MCF 10A (cell line): ENCODE data around the gene ABCF2. TPM values are rescaled to one million over a fixed set of nuclear protein-coding genes. Genes with fewer than 3 reads are reported as not detected.

ENCODE experiments used
- BruUV-seq: library from RNA; stranded (reverse); fragments of 400-500 nt; replicated peaks from 2 replicates; lab custom pipeline; 2021; lab: Mats Ljungman, UMichigan
- CTCF ChIA-PET: fragments of 300-600 bp; sonication (Branson Sonifier 250); formaldehyde crosslinking; extraction: SDS; loops from one replicate; lab custom pipeline; 2021; ENCODE audit warnings: antibody characterized with exemption, inconsistent platforms; lab: Yijun Ruan, JAX
- POLR2A ChIA-PET: fragments of 300-600, 350-650 bp; sonication (Branson Sonifier 250); formaldehyde crosslinking; extraction: SDS; loops from one replicate; lab custom pipeline; 2020; ENCODE audit warnings: antibody characterized with exemption, inconsistent platforms; lab: Yijun Ruan, JAX
- DNase-seq: peaks from one replicate; pipeline ENCODE4 v3.0.0-alpha.2; 2018; ENCODE audit not compliant: unreplicated experiment
- H3K27ac Mint-ChIP-seq: one replicate; pipeline ENCODE4 v1.8.0; 2022; ENCODE audit warnings: mild to moderate bottlenecking, low read depth, mixed read lengths; ENCODE audit not compliant: unreplicated experiment
- H3K27me3 Mint-ChIP-seq: one replicate; pipeline ENCODE4 v1.8.0; 2022; ENCODE audit warnings: mixed read lengths; ENCODE audit not compliant: insufficient read depth, unreplicated experiment
- H3K36me3 Mint-ChIP-seq: one replicate; pipeline ENCODE4 v1.8.0; 2022; ENCODE audit warnings: mild to moderate bottlenecking, moderate library complexity, mixed read lengths; ENCODE audit not compliant: insufficient read depth, unreplicated experiment
- H3K4me1 Mint-ChIP-seq: one replicate; pipeline ENCODE4 v1.8.0; 2022; ENCODE audit warnings: mixed read lengths; ENCODE audit not compliant: insufficient read depth, unreplicated experiment
- H3K4me3 Mint-ChIP-seq: one replicate; pipeline ENCODE4 v1.8.0; 2022; ENCODE audit warnings: mild to moderate bottlenecking, moderate library complexity, mixed read lengths; ENCODE audit not compliant: unreplicated experiment
- H3K9me3 Mint-ChIP-seq: one replicate; pipeline ENCODE4 v1.8.0; 2022; ENCODE audit warnings: mixed read lengths; ENCODE audit not compliant: unreplicated experiment
- CTCF ChIP-seq: fragments of 200-600 bp; IDR thresholded peaks from one replicate; pipeline ENCODE4 v1.8.0; 2022; ENCODE audit warnings: antibody characterized with exemption, mild to moderate bottlenecking; ENCODE audit not compliant: unreplicated experiment
- intact Hi-C: fragments of 100-400 bp; cut with micrococcal nuclease; formaldehyde crosslinking; loops from 2 replicates; pipeline ENCODE4 v1.14.1; 2022
- total RNA-seq: library from RNA; stranded (reverse); gene quantifications from 2 replicates; pipeline ENCODE4 v1.2.3, GENCODE V29; 2022

The ABCF2 gene
- total RNA-seq, 1 experiment from 2014 or later, result 72.4 TPM

GRCh38 chr7:151235091-151235787, 8.2 kb upstream of the ABCF2 start:
- BruUV-seq, result no TSS peak
- no peak overlapping the region for H3K27ac Mint-ChIP-seq
- intact Hi-C loops, result no loop called here
- H3K27me3 Mint-ChIP-seq, result no peaks in the 10 kb centered on the region
- H3K36me3 Mint-ChIP-seq, result peaks cover 47% of the 10 kb centered on the region
- peaks cover 16% of the 10 kb centered on the region for H3K4me1 Mint-ChIP-seq
- POLR2A ChIA-PET, result no interaction called here
- no peak for DNase-seq
- CTCF ChIA-PET, result interaction anchor here (0.6 to 3.7 kb wide), 3 partner anchors 8 to 107 kb away, joined by 3 to 21 read pairs (median 3); no protein-coding TSS in a partner anchor
- H3K9me3 Mint-ChIP-seq, result no peaks in the 10 kb centered on the region
- TF ChIP-seq CTCF, result no peak
- no peak overlapping the region for H3K4me3 Mint-ChIP-seq

- Mint-ChIP-seq H3K27ac (no peak overlapping the region), H3K9me3 (no peaks in the 10 kb centered on the region), H3K27me3 (no peaks in the 10 kb centered on the region), H3K4me1 (peaks cover 16% of the 10 kb centered on the region), H3K4me3 (peak overlapping the region; percentile 93), H3K36me3 (peaks cover 38% of the 10 kb centered on the region)
- TF ChIP-seq CTCF, result no peak
- ChIA-PET CTCF (interaction anchor here (0.8 to 3.7 kb wide), 4 partner anchors 10 to 70 kb away, joined by 3 to 21 read pairs (median 7); no protein-coding TSS in a partner anchor), POLR2A (interaction anchor here (2.1 kb wide), 1 partner anchor 9 kb away, joined by 7 read pairs; no protein-coding TSS in a partner anchor)
- intact Hi-C loops, result no loop called here
- DNase-seq, result no peak
- no TSS peak for BruUV-seq
These were observed 6.8 kb upstream of the ABCF2 start for GRCh38 chr7:151233804-151234203.

- Mint-ChIP-seq H3K27me3 (no peaks in the 10 kb centered on the region), H3K4me1 (peaks cover 16% of the 10 kb centered on the region), H3K27ac (peak overlapping the region; percentile 93), H3K4me3 (peak overlapping the region; percentile 93), H3K36me3 (peaks cover 33% of the 10 kb centered on the region), H3K9me3 (no peaks in the 10 kb centered on the region)
- no peak for TF ChIP-seq CTCF
- DNase-seq, result peak; percentile 65
- ChIA-PET POLR2A (interaction anchor here (0.6 to 2.1 kb wide), 10 partner anchors 10 to 1096 kb away, joined by 3 to 7 read pairs (median 3); no protein-coding TSS in a partner anchor), CTCF (interaction anchor here (0.6 to 3.7 kb wide), 5 partner anchors 10 to 71 kb away, joined by 3 to 21 read pairs (median 7); no protein-coding TSS in a partner anchor)
- BruUV-seq, result no TSS peak
- intact Hi-C loops, result no loop called here
These were observed 6.1 kb upstream of the ABCF2 start for GRCh38 chr7:151232917-151233701.
